Suprapubic skin (tissue), 3 donors: ENCODE measurements around the gene CHRDL2.

Experiments used
- CTCF ChIP-seq, 2 donors: fragments of 200-600 bp in 1 of 2; fragments of 450-650 bp in 1 of 2; sonication (generic) in 1 of 2; IDR thresholded peaks; one replicate each; pipeline ENCODE4 v1.5.1; 2016 to 2019; ENCODE audit warnings: antibody characterized with exemption in 2 of 2, mild to moderate bottlenecking in 1 of 2, moderate library complexity in 1 of 2
- EP300 ChIP-seq: sonication (generic); formaldehyde crosslinking; IDR thresholded peaks from one replicate; pipeline ENCODE4 v1.6.1; 2017; ENCODE audit warnings: antibody characterized with exemption

- TF ChIP-seq EP300 (no peak), CTCF (IDR thresholded peaks at IDR 0.05) (no peak)
Measured at GRCh38 chr11:74685905-74686304, 45.3 kb downstream of the CHRDL2 start.
